Measurements from ENCODE around the gene C1orf105. TPM values are rescaled to one million over a fixed set of nuclear protein-coding genes. Genes with fewer than 3 reads are reported as not detected.
"Not testable (repeated sequence)": the region's sequence is repeated elsewhere in the genome, so short reads cannot be mapped to it uniquely, and the experiment has no call there.

The C1orf105 gene
- total RNA-seq, 1 donor from 2014 or later = 24.4 TPM

GRCh38 chr1:172487550-172487949, 67.1 kb downstream of the C1orf105 start:
- DNase-seq = no peak

- no peak for DNase-seq
These were observed 67.9 kb downstream of the C1orf105 start for GRCh38 chr1:172488393-172488792.

- no peak for DNase-seq
These were observed 69.4 kb downstream of the C1orf105 start for GRCh38 chr1:172489847-172490246.

GRCh38 chr1:172492421-172492820, 71.9 kb downstream of the C1orf105 start:
- DNase-seq = no peak

GRCh38 chr1:172494166-172494565, 73.7 kb downstream of the C1orf105 start:
- DNase-seq = no peak

GRCh38 chr1:172496127-172496526, 75.6 kb downstream of the C1orf105 start:
- DNase-seq = not testable (repeated sequence)

- DNase-seq = no peak
These were observed 76.2 kb downstream of the C1orf105 start for GRCh38 chr1:172496678-172497077.

GRCh38 chr1:172497230-172497629, 76.7 kb downstream of the C1orf105 start:
- DNase-seq = peak; percentile 24

GRCh38 chr1:172498857-172499256, 78.4 kb downstream of the C1orf105 start:
- DNase-seq = no peak

GRCh38 chr1:172499636-172500141, 79.2 kb downstream of the C1orf105 start:
- DNase-seq = peak; percentile 20

GRCh38 chr1:172500207-172500606, 79.7 kb downstream of the C1orf105 start:
- DNase-seq = no peak

GRCh38 chr1:172507741-172508140, 87.3 kb downstream of the C1orf105 start:
- DNase-seq = no peak

GRCh38 chr1:172510479-172510878, 90.0 kb downstream of the C1orf105 start:
- no peak for DNase-seq

GRCh38 chr1:172512591-172512990, 92.1 kb downstream of the C1orf105 start:
- no peak for DNase-seq

- DNase-seq = no peak
These were observed 93.0 kb downstream of the C1orf105 start for GRCh38 chr1:172513479-172513878.

- no peak for DNase-seq
These were observed 93.6 kb downstream of the C1orf105 start for GRCh38 chr1:172514108-172514507.

- DNase-seq = no peak
These were observed 95.0 kb downstream of the C1orf105 start for GRCh38 chr1:172515436-172515835.

- no peak for DNase-seq
These were observed 95.4 kb downstream of the C1orf105 start for GRCh38 chr1:172515927-172516326.

GRCh38 chr1:172517081-172517480, 96.6 kb downstream of the C1orf105 start:
- no peak for DNase-seq

- no peak for DNase-seq
These were observed 97.1 kb downstream of the C1orf105 start for GRCh38 chr1:172517545-172517944.

Other genes starting within 250 kb of the C1orf105 start
- gene PIGC, start 23.4 kb downstream of the C1orf105 start, total RNA-seq = 24.6 TPM
- gene SUCO, start 112.5 kb downstream of the C1orf105 start, total RNA-seq = 58.5 TPM
- 0.31 TPM for gene FASLG, start 238.4 kb downstream of the C1orf105 start, total RNA-seq

Data from tongue (tissue), 2 donors.